BLaER1 (cell line): ENCODE results near the gene DMAC1.
A peak's percentile ranks its signal among the peaks of the same experiment; 100 is the strongest.

Experiments used
- H3K27ac ChIP-seq: shearing (Covaris generic); formaldehyde crosslinking; 2 replicates; pipeline ENCODE4 v1.8.1; 2022
- H3K27me3 ChIP-seq: shearing (Covaris generic); formaldehyde crosslinking; 2 replicates; pipeline ENCODE4 v1.8.1; 2022
- H3K36me3 ChIP-seq: shearing (Covaris generic); formaldehyde crosslinking; 2 replicates; pipeline ENCODE4 v1.8.1; 2022
- H3K4me1 ChIP-seq: shearing (Covaris generic); formaldehyde crosslinking; 2 replicates; pipeline ENCODE4 v1.8.1; 2022
- H3K4me2 ChIP-seq: shearing (Covaris generic); formaldehyde crosslinking; 2 replicates; pipeline ENCODE4 v1.8.1; 2022
- H3K4me3 ChIP-seq: shearing (Covaris generic); formaldehyde crosslinking; 2 replicates; pipeline ENCODE4 v1.8.1; 2022
- H3K9ac ChIP-seq: shearing (Covaris generic); formaldehyde crosslinking; 2 replicates; pipeline ENCODE4 v1.8.1; 2022
- H3K9me3 ChIP-seq: shearing (Covaris generic); formaldehyde crosslinking; 2 replicates; pipeline ENCODE4 v1.8.1; 2022
- H4K20me1 ChIP-seq: shearing (Covaris generic); formaldehyde crosslinking; 2 replicates; pipeline ENCODE4 v1.8.1; 2022
- Cebpa-rat ChIP-seq: shearing (Covaris generic); IDR thresholded peaks from 2 replicates; pipeline ENCODE4 v1.8.1; 2022

DMAC1 gene

DNA sequence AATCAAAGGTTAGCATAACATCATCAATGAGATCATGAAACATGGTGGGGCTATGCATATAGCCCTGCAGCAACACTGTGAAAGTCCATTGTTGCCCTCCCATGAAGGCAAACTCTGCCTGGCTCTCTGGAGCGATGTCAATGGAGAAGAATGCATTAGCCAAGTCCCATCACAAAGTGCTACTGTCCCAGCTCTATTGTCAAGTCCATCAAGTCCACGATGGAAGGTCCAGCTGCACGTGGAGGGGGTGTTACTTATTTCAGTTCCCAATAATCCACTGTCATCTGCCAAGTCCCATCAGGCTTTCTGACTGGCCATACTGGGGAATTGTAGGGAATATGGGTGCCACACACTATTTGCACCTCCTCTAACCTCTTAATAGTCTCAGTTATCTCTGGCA is 10.8 kb downstream of the DMAC1 start:
- Histone ChIP-seq H3K4me1 (no peaks in the 10 kb centered on the region), H3K27ac (no peak overlapping the region), H3K4me2 (no peak overlapping the region), H3K9ac (no peak overlapping the region), H3K9me3 (no peaks in the 10 kb centered on the region), H4K20me1 (no peaks in the 10 kb centered on the region), H3K27me3 (no peaks in the 10 kb centered on the region), H3K36me3 (peaks cover 62% of the 10 kb centered on the region), H3K4me3 (no peak overlapping the region)
- no peak for TF ChIP-seq Cebpa-rat

DNA sequence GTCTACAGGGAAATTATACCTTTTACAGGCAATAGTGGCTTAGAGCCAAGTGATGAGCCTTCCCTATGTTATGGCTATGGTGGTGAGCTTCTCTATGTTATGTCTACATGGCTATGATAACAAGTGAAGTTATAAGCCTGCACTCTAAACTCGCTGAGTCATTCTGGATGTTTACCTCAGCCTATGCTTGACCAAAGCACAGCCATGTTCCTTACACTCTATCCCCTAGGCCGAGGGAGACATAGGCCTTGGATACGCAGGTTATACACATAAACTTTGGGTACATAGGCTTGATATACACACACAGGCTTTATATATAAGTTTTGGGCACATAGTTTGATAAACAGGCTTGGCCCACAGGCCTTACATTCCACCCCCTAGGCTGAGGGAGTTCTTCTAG is 13.8 kb downstream of the DMAC1 start:
- H3K9me3 ChIP-seq: no peaks in the 10 kb centered on the region
- peaks cover 39% of the 10 kb centered on the region for H3K36me3 ChIP-seq
- H4K20me1 ChIP-seq: no peaks in the 10 kb centered on the region
- no peak overlapping the region for H3K27ac ChIP-seq
- H3K4me1 ChIP-seq: peaks cover 11% of the 10 kb centered on the region; the same call in 1 of the 2 replicates
- no peak for TF ChIP-seq Cebpa-rat
- no peak overlapping the region for H3K4me2 ChIP-seq
- no peaks in the 10 kb centered on the region for H3K27me3 ChIP-seq
- H3K4me3 ChIP-seq: no peak overlapping the region
- H3K9ac ChIP-seq: no peak overlapping the region

DNA sequence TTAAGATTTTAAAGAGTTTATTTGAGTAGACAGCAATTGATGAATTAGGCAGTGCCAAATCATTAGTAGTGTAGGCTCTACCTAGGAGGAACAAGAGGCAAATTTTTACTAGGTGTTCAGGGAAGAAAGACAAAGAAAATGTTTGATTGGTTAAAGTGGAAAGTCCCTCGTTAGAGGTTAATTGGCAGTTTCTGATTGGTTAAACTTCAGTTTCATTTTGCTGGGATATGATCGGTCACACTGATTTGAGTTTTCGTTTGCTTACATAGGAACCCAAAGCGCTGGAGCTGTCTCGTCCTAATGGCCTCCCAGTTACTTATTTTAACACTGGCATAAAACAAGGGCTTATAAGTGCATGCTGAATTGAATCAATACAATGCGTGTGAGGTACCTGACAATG is 15.1 kb downstream of the DMAC1 start:
- H3K4me2 ChIP-seq: no peak overlapping the region

GRCh38 chr9:7783635-7784063 is 15.9 kb downstream of the DMAC1 start:
- Histone ChIP-seq H4K20me1 (no peaks in the 10 kb centered on the region), H3K36me3 (peaks cover 27% of the 10 kb centered on the region), H3K4me3 (no peak overlapping the region), H3K4me2 (no peak overlapping the region), H3K9me3 (no peaks in the 10 kb centered on the region), H3K4me1 (peaks cover 11% of the 10 kb centered on the region; the same call in 1 of the 2 replicates), H3K27ac (no peak overlapping the region), H3K27me3 (no peaks in the 10 kb centered on the region), H3K9ac (no peak overlapping the region)
- TF ChIP-seq Cebpa-rat: no peak

More for the DNA sequence above, 15.1 kb downstream of the DMAC1 start:
- peaks cover 11% of the 10 kb centered on the region; the same call in 1 of the 2 replicates for H3K4me1 ChIP-seq
- H3K9ac ChIP-seq: no peak overlapping the region
- peaks cover 29% of the 10 kb centered on the region for H3K36me3 ChIP-seq
- H4K20me1 ChIP-seq: no peaks in the 10 kb centered on the region
- no peak overlapping the region for H3K4me3 ChIP-seq
- no peak for TF ChIP-seq Cebpa-rat
- no peaks in the 10 kb centered on the region for H3K9me3 ChIP-seq
- no peak overlapping the region for H3K27ac ChIP-seq
- H3K27me3 ChIP-seq: no peaks in the 10 kb centered on the region

DNA sequence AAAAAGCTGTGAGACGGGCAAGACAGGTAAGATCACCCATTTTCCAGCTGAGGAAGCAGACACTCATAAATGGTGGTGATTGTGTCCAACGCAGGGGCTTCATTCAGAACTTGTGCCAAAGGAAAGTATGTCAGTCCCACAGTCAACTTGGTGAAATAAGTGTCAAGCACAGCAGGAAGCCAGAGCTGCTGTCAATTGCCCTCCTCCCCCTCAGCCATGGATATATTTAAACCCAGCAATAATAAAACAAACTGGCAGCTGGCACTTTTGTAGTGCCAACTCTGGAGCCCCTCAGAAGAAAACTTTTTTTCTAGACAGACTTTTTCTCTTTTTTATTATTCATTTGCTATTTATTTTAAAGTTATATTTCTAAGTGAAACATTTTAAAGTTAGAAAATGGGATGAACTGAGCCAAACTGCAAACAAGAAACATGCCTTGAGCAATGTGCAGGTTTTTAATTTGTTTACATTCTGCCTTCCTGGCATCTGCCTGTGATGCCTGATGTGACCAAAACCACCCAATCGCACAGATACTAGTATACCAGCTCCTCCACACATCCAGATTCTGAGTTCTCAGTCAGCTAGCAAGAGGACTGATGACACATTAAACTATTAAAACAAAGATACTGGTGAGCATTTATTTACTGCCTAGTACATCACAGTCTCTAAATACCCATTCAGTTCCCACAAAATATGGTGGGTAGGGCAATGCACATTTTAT is 17.0 kb downstream of the DMAC1 start:
- Histone ChIP-seq H3K4me1 (peaks cover 11% of the 10 kb centered on the region; the same call in 1 of the 2 replicates), H3K4me3 (no peak overlapping the region), H3K27ac (no peak overlapping the region), H3K27me3 (no peaks in the 10 kb centered on the region), H3K9me3 (no peaks in the 10 kb centered on the region), H3K4me2 (peak overlapping the region; percentile 26), H3K36me3 (peaks cover 16% of the 10 kb centered on the region), H4K20me1 (no peaks in the 10 kb centered on the region), H3K9ac (no peak overlapping the region)
- no peak for TF ChIP-seq Cebpa-rat

- Histone ChIP-seq H3K9me3 (no peaks in the 10 kb centered on the region), H3K27me3 (no peaks in the 10 kb centered on the region), H4K20me1 (no peaks in the 10 kb centered on the region), H3K4me3 (no peak overlapping the region), H3K27ac (no peak overlapping the region), H3K36me3 (no peaks in the 10 kb centered on the region), H3K4me1 (peaks cover 11% of the 10 kb centered on the region; the same call in 1 of the 2 replicates), H3K9ac (no peak overlapping the region), H3K4me2 (no peak overlapping the region)
- no peak for TF ChIP-seq Cebpa-rat
Observed at GRCh38 chr9:7780261-7780988, 19.2 kb downstream of the DMAC1 start.

DNA sequence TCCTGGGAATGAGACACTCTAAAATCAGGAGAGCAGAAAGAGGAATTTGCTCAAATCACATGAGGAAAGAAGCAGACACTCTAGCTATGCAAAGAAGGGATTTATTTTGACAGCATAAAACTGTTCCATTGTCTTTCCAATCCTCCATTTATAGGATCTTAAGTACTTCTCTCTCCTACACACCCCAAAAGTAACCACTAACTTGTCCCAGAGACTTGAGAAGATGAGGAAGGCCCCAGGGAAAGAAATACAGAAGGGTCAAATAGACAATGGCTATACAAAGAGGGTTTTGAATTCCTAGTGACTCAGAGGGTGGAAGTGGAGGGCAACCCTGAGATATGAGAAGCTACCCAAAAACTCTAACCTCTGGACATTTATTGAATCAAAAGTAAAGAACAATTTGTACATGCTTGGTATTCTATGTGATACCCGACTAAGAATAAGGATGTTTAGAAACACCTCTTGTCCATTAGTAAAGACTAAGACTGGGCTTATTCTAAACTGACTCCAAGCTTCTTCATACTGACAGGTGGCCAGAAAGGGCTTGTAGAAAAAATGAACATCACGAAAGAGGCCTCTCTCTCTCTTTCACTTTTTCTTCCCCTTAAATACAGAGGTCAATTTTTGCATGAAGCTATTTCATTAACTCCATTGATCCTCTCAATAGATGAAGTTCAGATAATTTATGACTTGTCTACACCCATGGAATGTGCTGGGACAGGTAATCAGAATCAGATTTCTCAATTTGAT is 20.6 kb downstream of the DMAC1 start:
- H3K9ac ChIP-seq: no peak overlapping the region
- no peaks in the 10 kb centered on the region for H3K9me3 ChIP-seq
- no peak overlapping the region for H3K4me2 ChIP-seq
- TF ChIP-seq Cebpa-rat: no peak
- H3K36me3 ChIP-seq: no peaks in the 10 kb centered on the region
- no peaks in the 10 kb centered on the region for H4K20me1 ChIP-seq
- no peak overlapping the region for H3K27ac ChIP-seq
- H3K4me3 ChIP-seq: no peak overlapping the region
- peaks cover 11% of the 10 kb centered on the region; the same call in 1 of the 2 replicates for H3K4me1 ChIP-seq
- no peaks in the 10 kb centered on the region for H3K27me3 ChIP-seq

- no peak for TF ChIP-seq Cebpa-rat
- no peaks in the 10 kb centered on the region for H3K9me3 ChIP-seq
- H3K4me3 ChIP-seq: no peak overlapping the region
- H4K20me1 ChIP-seq: no peaks in the 10 kb centered on the region
- H3K4me2 ChIP-seq: no peak overlapping the region
- H3K4me1 ChIP-seq: peaks cover 7% of the 10 kb centered on the region; the same call in 1 of the 2 replicates
- H3K27me3 ChIP-seq: no peaks in the 10 kb centered on the region
- H3K9ac ChIP-seq: no peak overlapping the region
- H3K36me3 ChIP-seq: no peaks in the 10 kb centered on the region
- no peak overlapping the region for H3K27ac ChIP-seq
Observed at GRCh38 chr9:7777771-7778170, 21.8 kb downstream of the DMAC1 start.

GRCh38 chr9:7770111-7770510 is 29.5 kb downstream of the DMAC1 start:
- H3K4me2 ChIP-seq: no peak overlapping the region
- no peaks in the 10 kb centered on the region for H3K36me3 ChIP-seq
- no peak overlapping the region for H3K4me3 ChIP-seq

More at GRCh38 chr9:7770111-7770510, 29.5 kb downstream of the DMAC1 start:
- Histone ChIP-seq H3K27ac (no peak overlapping the region), H4K20me1 (no peaks in the 10 kb centered on the region), H3K27me3 (no peaks in the 10 kb centered on the region), H3K9ac (no peak overlapping the region), H3K4me1 (no peaks in the 10 kb centered on the region), H3K9me3 (peaks cover 26% of the 10 kb centered on the region)
- no peak for TF ChIP-seq Cebpa-rat
